GM10847 (cell line): Measurements from ENCODE around the gene FGB.
A peak's percentile ranks its signal among the peaks of the same experiment; 100 is the strongest.

ENCODE experiments used
- POLR2A ChIP-seq: IDR thresholded peaks from 2 replicates; pipeline ENCODE4 v1.6.1; 2011; ENCODE audit not compliant: insufficient read length; ENCODE audit errors: extremely low read depth

The FGB gene

DNA sequence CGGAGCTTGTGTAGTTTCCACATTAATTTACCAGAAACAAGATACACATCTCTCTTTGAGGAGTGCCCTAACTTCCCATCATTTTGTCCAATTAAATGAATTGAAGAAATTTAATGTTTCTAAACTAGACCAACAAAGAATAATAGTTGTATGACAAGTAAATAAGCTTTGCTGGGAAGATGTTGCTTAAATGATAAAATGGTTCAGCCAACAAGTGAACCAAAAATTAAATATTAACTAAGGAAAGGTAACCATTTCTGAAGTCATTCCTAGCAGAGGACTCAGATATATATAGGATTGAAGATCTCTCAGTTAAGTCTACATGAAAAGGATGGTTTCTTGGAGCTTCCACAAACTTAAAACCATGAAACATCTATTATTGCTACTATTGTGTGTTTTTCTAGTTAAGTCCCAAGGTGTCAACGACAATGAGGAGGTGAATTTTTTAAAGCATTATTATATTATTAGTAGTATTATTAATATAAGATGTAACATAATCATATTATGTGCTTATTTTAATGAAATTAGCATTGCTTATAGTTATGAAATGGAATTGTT lies at the start of gene FGB:
TSS of gene FGB (plus strand) at position 315 of the 558 bp plus-strand sequence. CDS start at position 323, 8 bp downstream.
- TF ChIP-seq POLR2A = no peak

DNA sequence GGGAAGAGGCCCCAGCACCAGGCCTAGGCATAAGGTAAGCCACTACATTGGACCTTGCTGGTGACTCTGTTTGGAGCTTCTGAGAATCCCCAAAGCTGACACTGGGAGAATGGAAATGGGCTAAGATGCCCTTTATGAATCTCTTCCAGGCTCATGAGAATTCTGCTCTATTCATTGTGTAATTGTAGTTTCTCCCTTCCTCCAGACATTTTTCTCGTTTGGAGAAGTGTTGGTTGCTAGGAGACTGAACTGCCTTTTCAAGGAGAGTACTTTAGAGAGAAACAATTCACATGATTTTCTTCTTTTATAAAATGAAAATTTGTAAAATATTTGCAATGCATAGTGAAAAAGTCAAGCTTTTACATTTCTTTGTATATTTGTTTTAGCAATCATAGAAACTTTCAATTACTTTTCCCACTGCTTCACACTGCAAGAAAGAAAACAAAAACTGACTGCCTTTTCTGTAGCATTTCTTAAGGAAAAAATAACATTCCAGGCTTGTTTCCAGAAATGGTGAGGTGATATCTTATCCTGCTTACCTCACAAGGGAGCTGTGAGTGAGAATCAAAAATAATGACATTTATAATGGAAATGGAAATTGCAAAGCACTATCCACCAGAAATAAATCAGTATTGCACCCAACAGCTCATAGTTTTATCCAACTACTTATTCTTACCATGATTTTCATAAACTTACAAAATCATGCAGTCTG lies 46.3 kb upstream of the FGB start:
- no peak for TF ChIP-seq POLR2A

GRCh38 chr4:154517591-154517990 lies 45.2 kb upstream of the FGB start:
- no peak for TF ChIP-seq POLR2A

- no peak for TF ChIP-seq POLR2A
These were observed 43.6 kb upstream of the FGB start for GRCh38 chr4:154519214-154519613.

- no peak for TF ChIP-seq POLR2A
These were observed 41.2 kb upstream of the FGB start for GRCh38 chr4:154521607-154522006.

DNA sequence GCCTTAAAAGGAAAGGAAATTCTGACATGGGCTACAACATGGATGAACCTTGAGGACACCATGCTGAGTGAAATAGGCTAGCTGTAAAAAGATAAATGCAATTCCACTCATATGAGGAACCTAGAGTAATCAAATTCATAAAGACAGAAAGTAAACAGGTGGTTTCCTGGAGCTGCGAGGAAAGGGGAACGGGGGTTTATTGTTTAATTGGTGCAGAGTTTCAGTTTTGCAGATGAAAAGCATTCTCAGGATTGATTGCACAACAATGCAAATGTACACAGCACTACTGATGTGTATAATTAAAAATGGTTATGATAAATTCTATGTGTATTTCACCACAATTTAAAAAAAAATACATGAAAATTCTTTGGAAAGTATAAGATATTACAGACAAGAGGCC lies 36.7 kb upstream of the FGB start:
- TF ChIP-seq POLR2A = no peak

- no peak for TF ChIP-seq POLR2A
These were observed 35.5 kb upstream of the FGB start for GRCh38 chr4:154527308-154527707.

DNA sequence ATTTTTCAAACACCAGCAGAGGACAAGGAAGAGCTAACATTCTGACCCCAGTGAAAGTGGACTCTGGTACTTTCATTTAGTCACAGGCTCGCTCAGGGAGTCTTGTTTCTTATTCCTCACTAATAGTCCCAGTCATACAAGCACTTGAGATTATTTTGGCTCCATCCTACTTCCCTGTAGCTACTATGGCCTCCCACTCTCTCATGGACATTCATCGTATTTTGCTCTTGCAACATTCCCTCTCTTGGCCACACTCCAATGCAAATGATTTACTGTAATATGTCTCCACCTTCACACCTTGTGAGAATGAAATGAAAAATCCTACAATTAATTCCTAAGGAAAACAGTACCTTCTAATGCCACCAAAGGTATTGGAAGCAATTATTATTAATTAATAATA lies 33.9 kb upstream of the FGB start:
- no peak for TF ChIP-seq POLR2A

DNA sequence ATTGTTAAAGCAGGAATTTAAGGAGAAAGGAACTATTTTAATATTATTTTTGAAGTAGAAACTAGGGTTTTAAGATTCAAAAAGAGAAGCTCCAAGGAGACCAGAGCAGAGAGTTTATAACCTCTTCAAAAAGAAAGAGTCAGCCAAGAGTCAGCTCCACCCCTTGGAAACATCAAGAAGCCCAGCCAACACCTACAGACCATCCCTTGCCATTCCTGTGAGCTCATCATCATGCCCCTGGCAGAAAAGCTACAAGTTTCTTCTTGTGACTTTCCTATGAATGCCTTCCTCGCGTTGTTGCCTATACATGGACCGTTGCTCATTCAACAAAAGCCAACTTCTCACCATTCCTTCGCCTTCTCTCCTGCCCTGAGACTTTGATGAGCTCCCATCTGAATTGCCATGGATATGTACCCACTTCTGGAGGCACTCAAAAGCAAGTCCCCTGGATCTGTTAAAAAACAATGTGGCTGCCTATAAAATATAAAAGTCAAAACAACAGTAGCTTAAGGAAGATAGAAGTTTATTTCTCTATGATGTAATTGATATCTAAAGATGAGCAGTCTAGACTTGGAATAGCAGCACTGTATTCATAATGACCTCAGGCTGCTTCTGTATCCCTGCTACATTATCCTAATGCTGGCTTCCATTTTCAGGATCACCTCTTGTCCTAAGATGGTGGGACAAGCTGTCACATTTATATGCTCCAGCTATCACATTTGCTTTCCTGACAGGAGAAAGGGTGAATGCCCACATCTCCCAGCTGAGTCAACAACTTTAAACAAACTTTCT lies 32.9 kb upstream of the FGB start:
- TF ChIP-seq POLR2A = no peak

DNA sequence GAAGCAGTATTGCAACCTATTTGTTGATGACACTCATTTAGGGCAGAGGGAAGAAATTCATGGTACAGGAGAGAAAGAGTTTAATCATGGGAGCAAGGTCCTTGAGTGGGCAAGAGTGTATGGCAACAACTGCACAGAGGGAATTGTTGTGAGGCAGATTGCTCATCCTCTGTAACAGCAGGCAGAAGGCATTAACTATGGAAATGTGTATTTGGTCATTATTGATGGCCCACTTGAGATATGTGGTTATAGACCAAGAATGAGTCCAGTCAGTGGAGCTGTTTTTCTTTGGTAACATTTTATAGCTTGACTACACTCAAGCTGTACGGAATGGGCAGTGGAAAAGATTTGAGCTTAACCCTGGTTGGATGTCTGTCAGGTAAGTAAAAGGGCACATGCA lies 28.5 kb upstream of the FGB start:
- no peak for TF ChIP-seq POLR2A

- TF ChIP-seq POLR2A = no peak
These were observed 20.4 kb upstream of the FGB start for GRCh38 chr4:154542271-154542879.

GRCh38 chr4:154545689-154546088 lies 17.1 kb upstream of the FGB start:
- no peak for TF ChIP-seq POLR2A

DNA sequence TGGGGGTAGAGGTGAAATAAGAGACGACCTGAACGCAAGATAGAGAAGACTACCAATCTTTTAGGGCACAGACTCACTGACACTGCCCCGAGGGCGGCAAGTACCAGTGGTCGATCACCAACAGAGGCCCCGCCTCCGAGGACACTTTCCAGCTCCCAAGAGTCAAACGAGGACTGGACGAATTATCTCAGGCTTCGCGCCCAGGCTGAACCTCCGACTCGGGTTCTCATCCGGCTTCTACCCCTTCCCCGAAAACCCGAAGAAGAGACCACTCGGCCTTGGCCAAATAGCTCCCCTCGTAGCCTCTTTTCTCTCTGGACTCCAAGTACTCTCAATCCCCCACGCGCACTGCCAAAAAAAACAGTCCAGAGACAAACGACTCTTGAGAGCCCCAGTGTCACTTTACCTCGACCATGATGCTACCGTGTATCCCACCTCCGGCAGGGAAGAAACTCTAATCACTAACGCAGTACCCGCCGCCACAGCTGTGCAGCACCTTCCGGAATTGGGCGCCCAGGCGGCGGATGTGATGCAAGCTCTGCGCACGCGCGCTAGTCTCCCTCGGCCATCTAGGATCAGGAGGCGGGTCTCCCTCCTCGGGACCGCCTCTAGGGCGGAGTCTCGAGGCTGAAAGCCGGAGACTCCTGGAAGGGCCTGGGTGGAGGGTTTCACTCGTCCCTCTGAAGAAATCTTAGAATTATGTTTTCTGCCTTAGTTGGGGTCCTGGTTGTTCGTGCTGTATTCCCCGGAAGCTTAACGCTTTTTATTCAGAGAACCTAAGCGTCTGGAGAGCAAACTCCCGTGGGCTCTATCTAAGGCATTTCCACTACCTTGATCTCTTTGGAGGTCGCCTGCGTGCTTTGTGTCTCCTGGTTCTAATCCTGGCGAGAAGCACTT lies 12.7 kb upstream of the FGB start, which contains the start of gene PLRG1:
TSS of gene PLRG1 (minus strand) at position 507 of the 897 bp plus-strand sequence. CDS start at position 415, 92 bp downstream.
- TF ChIP-seq POLR2A = peak; percentile 82

DNA sequence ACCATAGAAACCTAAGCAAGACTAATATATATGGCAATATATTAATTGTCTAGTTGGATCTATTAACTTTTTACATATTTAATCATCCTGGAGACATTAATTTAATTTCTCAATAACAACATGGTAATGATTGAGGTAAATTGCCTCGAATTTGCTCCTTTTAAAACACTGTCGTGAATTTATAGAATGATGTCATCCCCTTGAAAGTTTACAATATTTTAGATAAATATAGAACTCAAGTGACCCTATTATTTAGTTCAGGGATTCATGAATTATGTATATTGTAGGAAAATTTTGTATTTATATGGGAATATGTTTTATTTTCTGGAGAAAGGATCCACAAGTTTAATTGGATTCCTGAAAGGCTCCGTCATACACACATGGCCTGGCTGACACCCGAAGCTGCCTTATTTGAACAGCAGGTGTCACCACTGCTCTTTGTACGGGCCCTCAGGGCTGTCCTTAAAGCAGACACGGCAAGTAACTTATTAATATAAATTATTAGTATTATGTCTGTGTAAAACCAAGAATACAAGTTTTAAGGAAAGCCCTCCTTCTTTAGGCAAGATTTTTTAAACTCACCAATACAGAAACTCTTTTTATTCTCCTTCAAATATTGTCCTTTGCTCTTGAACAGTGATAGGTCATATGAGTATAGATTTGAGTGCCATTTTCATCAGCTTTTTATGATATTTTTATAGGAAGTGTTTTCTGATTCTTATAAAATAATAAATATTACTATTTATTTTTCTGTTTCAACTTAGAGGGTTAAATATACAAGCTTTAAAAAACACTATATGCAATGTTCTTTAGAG lies 10.7 kb upstream of the FGB start:
- TF ChIP-seq POLR2A = no peak
